Mononuclear cell (primary cell): ENCODE measurements around the gene ST3GAL4. TPM values are rescaled to one million over a fixed set of nuclear protein-coding genes. Genes with fewer than 3 reads are reported as not detected.

Experiments used
- H3K27me3 ChIP-seq: 2 replicates; pipeline ENCODE4 v1.6.0; 2011; ENCODE audit warnings: low read length, control low read depth; ENCODE audit not compliant: insufficient read depth
- H3K4me1 ChIP-seq: 2 replicates; pipeline ENCODE4 v1.5.1; 2011; ENCODE audit warnings: mild to moderate bottlenecking, low read length, control low read depth; ENCODE audit not compliant: insufficient read depth
- H3K4me3 ChIP-seq: 2 replicates; pipeline ENCODE4 v1.5.1; 2011; ENCODE audit warnings: mild to moderate bottlenecking, low read length, moderate library complexity
- H3K9me3 ChIP-seq: 2 replicates; pipeline ENCODE4 v1.5.1; 2011; ENCODE audit warnings: low read depth, mild to moderate bottlenecking, control low read depth, low read length
- total RNA-seq: library from RNA; depleted of rRNA; stranded (reverse); fragments of >200 nt; gene quantifications from one replicate; pipeline ENCODE4 v1.2.3, GENCODE V29; 2012

The ST3GAL4 gene
- total RNA-seq, 1 donor, result 8.2 TPM

- no peaks in the 10 kb centered on the region for H3K9me3 ChIP-seq
- no peaks in the 10 kb centered on the region for H3K27me3 ChIP-seq
- H3K4me3 ChIP-seq, result no peak overlapping the region
- H3K4me1 ChIP-seq, result no peaks in the 10 kb centered on the region
These were observed 77.9 kb downstream of the ST3GAL4 start for GRCh38 chr11:126433244-126433846.

GRCh38 chr11:126433989-126434949, 78.8 kb downstream of the ST3GAL4 start:
- H3K4me1 ChIP-seq, result no peaks in the 10 kb centered on the region
- H3K27me3 ChIP-seq, result no peaks in the 10 kb centered on the region
- H3K4me3 ChIP-seq, result no peak overlapping the region
- H3K9me3 ChIP-seq, result no peaks in the 10 kb centered on the region

GRCh38 chr11:126434950-126435335, 79.5 kb downstream of the ST3GAL4 start:
- Histone ChIP-seq H3K4me3 (no peak overlapping the region), H3K27me3 (no peaks in the 10 kb centered on the region), H3K9me3 (no peaks in the 10 kb centered on the region), H3K4me1 (no peaks in the 10 kb centered on the region)

GRCh38 chr11:126436209-126436755, 80.8 kb downstream of the ST3GAL4 start:
- no peaks in the 10 kb centered on the region for H3K27me3 ChIP-seq
- no peak overlapping the region for H3K4me3 ChIP-seq
- no peaks in the 10 kb centered on the region for H3K9me3 ChIP-seq
- no peaks in the 10 kb centered on the region for H3K4me1 ChIP-seq

- Histone ChIP-seq H3K4me3 (no peak overlapping the region), H3K9me3 (no peaks in the 10 kb centered on the region), H3K27me3 (no peaks in the 10 kb centered on the region), H3K4me1 (no peaks in the 10 kb centered on the region)
These were observed 82.2 kb downstream of the ST3GAL4 start for GRCh38 chr11:126437731-126438130.

GRCh38 chr11:126438272-126438671, 82.8 kb downstream of the ST3GAL4 start:
- H3K4me1 ChIP-seq, result no peaks in the 10 kb centered on the region
- H3K4me3 ChIP-seq, result no peak overlapping the region
- no peaks in the 10 kb centered on the region for H3K9me3 ChIP-seq
- H3K27me3 ChIP-seq, result no peaks in the 10 kb centered on the region

GRCh38 chr11:126438691-126439090, 83.2 kb downstream of the ST3GAL4 start:
- no peaks in the 10 kb centered on the region for H3K9me3 ChIP-seq
- no peaks in the 10 kb centered on the region for H3K27me3 ChIP-seq
- no peak overlapping the region for H3K4me3 ChIP-seq
- no peaks in the 10 kb centered on the region for H3K4me1 ChIP-seq

GRCh38 chr11:126440276-126440675, 84.8 kb downstream of the ST3GAL4 start:
- Histone ChIP-seq H3K27me3 (no peaks in the 10 kb centered on the region), H3K9me3 (no peaks in the 10 kb centered on the region), H3K4me1 (no peaks in the 10 kb centered on the region), H3K4me3 (no peak overlapping the region)

GRCh38 chr11:126440792-126441514, 85.5 kb downstream of the ST3GAL4 start:
- Histone ChIP-seq H3K27me3 (no peaks in the 10 kb centered on the region), H3K4me3 (no peak overlapping the region)

GRCh38 chr11:126443120-126443519, 87.6 kb downstream of the ST3GAL4 start:
- Histone ChIP-seq H3K9me3 (no peaks in the 10 kb centered on the region), H3K4me3 (no peak overlapping the region), H3K4me1 (no peaks in the 10 kb centered on the region), H3K27me3 (no peaks in the 10 kb centered on the region)

More at GRCh38 chr11:126440792-126441514, 85.5 kb downstream of the ST3GAL4 start:
- Histone ChIP-seq H3K9me3 (no peaks in the 10 kb centered on the region), H3K4me1 (no peaks in the 10 kb centered on the region)

GRCh38 chr11:126444072-126444471, 88.6 kb downstream of the ST3GAL4 start:
- Histone ChIP-seq H3K4me3 (no peak overlapping the region), H3K27me3 (no peaks in the 10 kb centered on the region), H3K4me1 (no peaks in the 10 kb centered on the region), H3K9me3 (no peaks in the 10 kb centered on the region)

- Histone ChIP-seq H3K27me3 (no peaks in the 10 kb centered on the region), H3K4me1 (no peaks in the 10 kb centered on the region), H3K4me3 (no peak overlapping the region), H3K9me3 (no peaks in the 10 kb centered on the region)
These were observed 91.1 kb downstream of the ST3GAL4 start for GRCh38 chr11:126446581-126446980.

- H3K4me3 ChIP-seq, result no peak overlapping the region
- H3K4me1 ChIP-seq, result no peaks in the 10 kb centered on the region
- no peaks in the 10 kb centered on the region for H3K9me3 ChIP-seq
- H3K27me3 ChIP-seq, result no peaks in the 10 kb centered on the region
These were observed 94.7 kb downstream of the ST3GAL4 start for GRCh38 chr11:126450198-126450597.

- Histone ChIP-seq H3K27me3 (no peaks in the 10 kb centered on the region), H3K4me1 (no peaks in the 10 kb centered on the region), H3K4me3 (no peak overlapping the region), H3K9me3 (no peaks in the 10 kb centered on the region)
These were observed 95.3 kb downstream of the ST3GAL4 start for GRCh38 chr11:126450806-126451205.
